OCI-LY1 (cell line): ENCODE measurements around the gene ZNF579.

Source experiments
- H2AFZ ChIP-seq: fragments of 200-600 bp; sonication (generic), shearing (Covaris generic); 2 replicates; pipeline ENCODE4 v1.6.0; 2014; ENCODE audit warnings: antibody characterized with exemption, mild to moderate bottlenecking, low read length
- H3F3A ChIP-seq: fragments of 200-600 bp; sonication (generic), shearing (Covaris generic); 2 replicates; pipeline ENCODE4 v1.6.0; 2014; ENCODE audit warnings: mild to moderate bottlenecking, antibody characterized with exemption, low read length, moderate library complexity; ENCODE audit not compliant: insufficient read depth
- H3K27ac ChIP-seq: fragments of 200-600 bp; sonication (generic); 2 replicates; pipeline ENCODE4 v1.5.1; 2014; ENCODE audit warnings: low read length, mixed run types, mild to moderate bottlenecking, low read depth; ENCODE audit not compliant: poor library complexity, severe bottlenecking
- H3K27me3 ChIP-seq: fragments of 200-600 bp; sonication (generic); 2 replicates; pipeline ENCODE4 v1.6.0; 2014; ENCODE audit warnings: antibody characterized with exemption, mild to moderate bottlenecking, low read length, moderate library complexity; ENCODE audit not compliant: insufficient read depth
- H3K36me3 ChIP-seq: fragments of 200-600 bp; sonication (generic); 2 replicates; pipeline ENCODE4 v1.6.1; 2014; ENCODE audit warnings: mild to moderate bottlenecking, antibody characterized with exemption, low read length, moderate library complexity, mixed read lengths; ENCODE audit not compliant: insufficient read depth
- H3K4me1 ChIP-seq: fragments of 200-600 bp; sonication (generic); 2 replicates; pipeline ENCODE4 v1.5.1; 2014; ENCODE audit warnings: mild to moderate bottlenecking, low read length, moderate library complexity; ENCODE audit not compliant: insufficient read depth, severe bottlenecking
- H3K4me2 ChIP-seq: fragments of 200-600 bp; sonication (generic), shearing (Covaris generic); 2 replicates; pipeline ENCODE4 v1.6.1; 2014; ENCODE audit warnings: low read length
- H3K4me3 ChIP-seq: fragments of 200-600 bp; sonication (generic); 2 replicates; pipeline ENCODE4 v1.5.1; 2014; ENCODE audit warnings: low read length, low read depth, mild to moderate bottlenecking, mixed read lengths; ENCODE audit not compliant: poor library complexity, severe bottlenecking
- H3K79me2 ChIP-seq: fragments of 200-600 bp; shearing (Covaris generic); 2 replicates; pipeline ENCODE4 v1.6.1; 2016; ENCODE audit warnings: mixed run types, low read length, mixed read lengths; ENCODE audit not compliant: insufficient read depth
- H3K9ac ChIP-seq: fragments of 200-600 bp; sonication (generic), shearing (Covaris generic); 2 replicates; pipeline ENCODE4 v1.6.1; 2014; ENCODE audit warnings: mild to moderate bottlenecking, low read length, mixed read lengths
- H3K9me2 ChIP-seq: fragments of 200-600 bp; sonication (generic), shearing (Covaris generic); 2 replicates; pipeline ENCODE4 v1.6.1; 2014; ENCODE audit warnings: low read depth, mild to moderate bottlenecking, low read length, mixed read lengths
- H3K9me3 ChIP-seq: fragments of 200-600 bp; shearing (Covaris generic); 2 replicates; pipeline ENCODE4 v1.6.1; 2014; ENCODE audit warnings: low read length, mixed read lengths
- H4K20me1 ChIP-seq: fragments of 200-600 bp; sonication (generic), shearing (Covaris generic); 2 replicates; pipeline ENCODE4 v1.6.0; 2016; ENCODE audit warnings: mild to moderate bottlenecking, low read length; ENCODE audit not compliant: insufficient read depth
- CTCF ChIP-seq: fragments of 200-600 bp; sonication (generic), shearing (Covaris generic); IDR thresholded peaks from 2 replicates; pipeline ENCODE4 v1.5.1; 2017; ENCODE audit warnings: mild to moderate bottlenecking, antibody characterized with exemption, low read length, moderate library complexity, mixed read lengths
- EZH2 ChIP-seq: fragments of 200-600 bp; sonication (generic), shearing (Covaris generic); IDR thresholded peaks from 2 replicates; pipeline ENCODE4 v1.8.0; 2017; ENCODE audit warnings: borderline replicate concordance, mixed run types, mild to moderate bottlenecking, antibody characterized with exemption, low read length, moderate library complexity, mixed read lengths

The ZNF579 gene

GRCh38 chr19:55530996-55531395 is 49.7 kb downstream of the ZNF579 start:
- H3F3A ChIP-seq: no peaks in the 10 kb centered on the region
- H4K20me1 ChIP-seq: no peaks in the 10 kb centered on the region
- H3K4me2 ChIP-seq: no peak overlapping the region
- no peaks in the 10 kb centered on the region for H3K9me3 ChIP-seq
- H3K36me3 ChIP-seq: no peaks in the 10 kb centered on the region
- H3K27ac ChIP-seq: no peak overlapping the region
- H3K9me2 ChIP-seq: no peaks in the 10 kb centered on the region
- TF ChIP-seq EZH2: no peak
- no peak for TF ChIP-seq CTCF
- H3K4me3 ChIP-seq: no peak overlapping the region
- H3K79me2 ChIP-seq: no peaks in the 10 kb centered on the region
- no peaks in the 10 kb centered on the region for H3K27me3 ChIP-seq
- no peaks in the 10 kb centered on the region for H3K4me1 ChIP-seq
- no peak overlapping the region for H3K9ac ChIP-seq
- no peak overlapping the region for H2AFZ ChIP-seq

- H4K20me1 ChIP-seq: no peaks in the 10 kb centered on the region
- no peak overlapping the region for H3K27ac ChIP-seq
Observed at GRCh38 chr19:55529636-55530234, 50.9 kb downstream of the ZNF579 start.

GRCh38 chr19:55528030-55528803 is 52.4 kb downstream of the ZNF579 start:
- Histone ChIP-seq H3K4me2 (no peak overlapping the region), H3K27ac (no peak overlapping the region), H3K9me3 (no peaks in the 10 kb centered on the region), H3F3A (no peaks in the 10 kb centered on the region), H4K20me1 (no peaks in the 10 kb centered on the region), H3K9me2 (no peaks in the 10 kb centered on the region), H3K27me3 (no peaks in the 10 kb centered on the region; the same call in 1 of the 2 replicates), H3K36me3 (no peaks in the 10 kb centered on the region), H2AFZ (no peak overlapping the region), H3K4me1 (no peaks in the 10 kb centered on the region), H3K4me3 (no peak overlapping the region), H3K79me2 (no peaks in the 10 kb centered on the region), H3K9ac (no peak overlapping the region)
- TF ChIP-seq CTCF (no peak), EZH2 (no peak)

More at GRCh38 chr19:55529636-55530234, 50.9 kb downstream of the ZNF579 start:
- Histone ChIP-seq H2AFZ (no peak overlapping the region), H3K4me2 (no peak overlapping the region), H3K4me3 (no peak overlapping the region), H3F3A (no peaks in the 10 kb centered on the region), H3K79me2 (no peaks in the 10 kb centered on the region), H3K9me3 (no peaks in the 10 kb centered on the region), H3K9me2 (no peaks in the 10 kb centered on the region), H3K9ac (no peak overlapping the region), H3K27me3 (no peaks in the 10 kb centered on the region), H3K36me3 (no peaks in the 10 kb centered on the region), H3K4me1 (no peaks in the 10 kb centered on the region)
- no peak for TF ChIP-seq EZH2
- no peak for TF ChIP-seq CTCF
